GM19467 (cell line): ENCODE data around the gene ELMO1.
A peak's percentile ranks its signal among the peaks of the same experiment; 100 is the strongest.

ENCODE experiments used
- ATAC-seq: cut with Tn5 transposase; IDR thresholded peaks from one replicate; pipeline ENCODE4 v1.9.1; 2021; ENCODE audit warnings: mild to moderate bottlenecking, moderate library complexity; ENCODE audit not compliant: unreplicated experiment

The ELMO1 gene

GRCh38 chr7:36966636-36967035, 482.0 kb downstream of the ELMO1 start:
- ATAC-seq, result no peak

DNA sequence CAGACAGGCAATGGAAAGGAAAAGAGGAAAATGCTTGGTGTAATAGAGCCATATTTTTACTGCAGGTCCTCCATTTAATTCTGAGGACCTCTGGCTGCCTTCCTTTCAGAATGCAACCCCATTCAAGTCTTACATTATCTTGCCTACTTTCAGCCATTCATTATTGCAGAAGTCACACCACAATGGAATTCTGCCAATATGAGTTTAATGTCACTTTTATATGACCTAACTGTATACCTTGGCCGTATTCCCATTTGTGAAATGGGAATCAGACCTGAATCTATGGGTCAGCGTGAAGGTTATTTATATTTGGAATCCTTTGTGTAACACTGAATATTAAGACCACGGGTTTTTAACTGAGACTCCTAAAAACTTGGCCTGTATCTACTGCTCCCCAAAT, 482.6 kb downstream of the ELMO1 start:
- no peak for ATAC-seq

DNA sequence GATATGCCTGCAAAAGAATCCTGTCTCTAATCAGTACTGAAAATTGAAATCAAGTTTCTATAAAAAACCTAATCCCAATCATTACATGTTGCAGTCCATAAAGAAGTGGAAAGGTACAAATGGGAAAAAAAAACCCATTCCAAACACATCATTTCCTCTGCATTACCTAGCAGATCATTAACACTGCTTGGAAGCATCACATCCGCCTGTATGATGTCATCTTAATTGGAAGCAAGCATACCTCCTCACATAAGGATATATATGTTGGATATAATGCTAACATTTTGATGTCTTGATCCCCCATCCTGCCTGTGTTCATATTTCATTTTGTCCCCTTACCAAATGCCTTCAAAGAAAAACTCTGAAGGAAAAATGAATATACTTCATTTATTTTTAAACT, 483.0 kb downstream of the ELMO1 start:
- no peak for ATAC-seq

GRCh38 chr7:36964297-36964696, 484.4 kb downstream of the ELMO1 start:
- no peak for ATAC-seq

GRCh38 chr7:36962367-36962766, 486.3 kb downstream of the ELMO1 start:
- ATAC-seq, result no peak

DNA sequence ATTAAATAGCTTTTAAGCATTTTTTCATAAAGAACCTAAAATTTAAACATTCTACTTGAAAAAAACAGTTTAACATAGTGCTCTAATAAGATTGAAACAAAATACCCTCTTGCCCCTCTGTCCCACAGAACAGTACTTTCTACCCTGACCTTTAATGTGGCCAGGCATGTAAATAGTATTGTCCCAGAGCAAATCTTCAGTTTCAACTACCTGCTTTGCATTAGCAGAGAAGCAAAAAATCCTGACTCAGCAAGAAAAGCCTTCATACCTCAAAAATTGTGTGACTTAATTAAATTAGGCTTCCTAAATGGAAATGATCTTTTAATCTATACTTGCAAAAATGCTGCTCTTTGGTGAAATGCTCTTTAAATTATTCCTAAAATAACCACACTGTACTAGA, 487.0 kb downstream of the ELMO1 start:
- ATAC-seq, result no peak

GRCh38 chr7:36961097-36961496, 487.6 kb downstream of the ELMO1 start:
- no peak for ATAC-seq

DNA sequence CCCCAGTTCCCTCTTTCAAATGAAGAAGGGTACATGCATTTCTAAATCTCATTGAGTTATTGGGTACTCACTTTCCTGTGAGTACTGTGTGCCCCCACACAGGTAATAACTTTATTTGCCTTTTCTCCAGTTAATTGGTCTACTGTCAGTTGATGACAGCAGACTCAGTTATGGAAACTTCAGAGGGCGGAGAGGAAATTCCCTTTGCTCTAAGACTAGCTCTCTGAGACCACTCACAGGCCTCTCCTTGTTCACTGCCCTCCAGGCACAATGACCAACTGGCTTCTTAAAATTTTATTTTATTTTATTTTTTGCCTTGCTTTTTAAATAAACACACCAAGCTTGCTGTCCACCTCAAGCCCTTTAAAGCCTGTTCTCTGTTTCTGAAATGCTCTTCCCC, 488.6 kb downstream of the ELMO1 start:
- ATAC-seq, result no peak

DNA sequence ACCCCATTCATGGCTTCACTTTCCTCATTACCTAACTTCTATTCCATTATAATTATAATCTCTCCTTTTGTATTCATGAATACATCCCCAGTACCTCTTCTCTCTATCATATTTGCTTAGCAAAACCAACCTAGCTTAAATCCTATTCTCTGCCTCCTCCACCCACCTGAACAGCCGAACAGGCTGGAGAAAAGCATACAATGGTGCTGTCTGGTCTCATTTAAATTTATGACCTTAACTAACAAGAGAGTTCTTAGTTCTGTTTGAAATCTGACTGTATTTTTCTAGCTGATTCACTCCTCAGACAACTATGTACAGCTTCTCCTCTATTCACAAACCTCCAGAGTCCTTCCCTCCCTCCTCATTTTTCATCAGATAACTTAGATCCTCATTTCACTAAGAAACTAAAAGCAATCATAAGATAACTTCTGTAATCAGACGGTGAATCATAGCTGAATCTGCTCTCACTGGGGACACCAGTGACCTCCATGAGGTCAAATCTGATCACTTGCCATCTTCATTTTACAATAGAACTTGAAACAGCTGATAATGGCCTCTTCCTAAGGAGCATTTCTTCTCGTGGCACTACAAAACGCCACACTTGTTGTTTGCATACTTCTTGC, 490.4 kb downstream of the ELMO1 start:
- no peak for ATAC-seq

- ATAC-seq, result no peak
Measured at GRCh38 chr7:36957620-36958019, 491.0 kb downstream of the ELMO1 start.

- no peak for ATAC-seq
Measured at GRCh38 chr7:36956814-36957213, 491.9 kb downstream of the ELMO1 start.

DNA sequence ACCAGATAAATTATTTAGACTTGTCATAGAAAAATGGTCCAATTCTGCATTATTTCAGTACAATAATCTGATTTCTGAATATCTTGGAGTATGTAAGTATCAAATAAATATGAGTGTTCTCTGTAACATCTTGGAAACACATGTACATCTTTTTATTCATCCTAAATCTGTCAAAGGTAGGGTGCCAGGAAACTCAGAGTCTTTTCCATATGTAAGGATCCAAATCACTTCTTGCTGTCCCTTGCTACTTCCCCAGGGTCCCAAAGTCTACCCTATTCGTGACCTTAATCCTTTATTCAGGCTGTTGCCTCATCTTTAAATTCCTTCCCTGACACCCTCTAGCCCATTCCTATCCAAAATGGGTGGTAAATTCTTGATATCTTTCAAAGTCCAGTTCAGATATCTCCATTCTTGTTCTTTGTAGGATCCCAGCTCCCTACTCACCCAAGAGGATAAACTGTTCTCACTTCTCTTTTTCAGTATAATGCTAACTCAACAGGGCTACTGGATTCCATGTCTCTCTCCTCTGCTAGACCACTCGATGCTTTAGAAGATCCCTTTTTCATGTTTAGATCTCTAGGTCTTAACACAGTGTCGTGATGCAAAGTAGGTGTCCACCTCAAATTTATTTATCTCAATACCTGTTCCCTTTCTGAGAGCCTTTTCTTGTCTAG, 493.1 kb downstream of the ELMO1 start:
- ATAC-seq, result no peak

DNA sequence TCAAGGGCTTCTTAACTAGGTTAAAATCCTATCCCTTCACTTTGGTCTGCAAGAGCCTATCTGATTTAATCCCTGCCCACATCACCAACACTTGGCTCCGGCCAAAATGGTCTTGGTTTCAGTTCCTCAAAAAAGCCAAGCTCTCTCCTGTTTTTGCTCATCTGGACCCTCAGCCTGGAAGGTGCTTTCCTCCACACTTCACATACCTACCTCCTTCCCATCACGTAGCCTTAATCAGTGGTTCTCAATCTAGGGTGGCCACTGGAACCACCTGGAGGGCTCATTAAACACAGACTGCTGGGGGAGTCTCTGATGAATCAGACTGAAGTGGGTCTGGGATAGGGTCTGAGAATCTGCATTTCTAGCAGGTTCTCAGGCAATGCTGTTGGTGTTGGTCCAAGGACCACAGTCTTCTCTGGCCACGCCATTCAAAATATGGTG, 497.4 kb downstream of the ELMO1 start:
- peak; percentile 80 for ATAC-seq

- no peak for ATAC-seq
Measured at GRCh38 chr7:36949711-36950600, 498.7 kb downstream of the ELMO1 start.

DNA sequence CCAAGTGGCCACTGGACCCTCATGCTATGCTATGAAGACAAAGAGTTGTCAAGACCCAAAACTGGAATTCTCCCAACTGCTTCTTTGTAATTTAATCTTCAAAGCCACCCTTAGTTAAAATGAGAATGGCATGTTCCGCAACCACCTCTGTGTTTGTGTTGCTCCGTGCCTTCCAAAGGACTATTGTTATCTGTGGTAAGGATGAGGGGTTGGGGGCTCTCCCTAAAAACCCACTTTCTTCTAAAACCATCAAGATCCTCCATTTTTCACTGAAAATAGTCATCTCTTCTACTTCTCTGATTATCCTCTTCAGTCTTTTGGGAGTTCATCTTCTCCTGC, 502.3 kb downstream of the ELMO1 start:
- no peak for ATAC-seq

DNA sequence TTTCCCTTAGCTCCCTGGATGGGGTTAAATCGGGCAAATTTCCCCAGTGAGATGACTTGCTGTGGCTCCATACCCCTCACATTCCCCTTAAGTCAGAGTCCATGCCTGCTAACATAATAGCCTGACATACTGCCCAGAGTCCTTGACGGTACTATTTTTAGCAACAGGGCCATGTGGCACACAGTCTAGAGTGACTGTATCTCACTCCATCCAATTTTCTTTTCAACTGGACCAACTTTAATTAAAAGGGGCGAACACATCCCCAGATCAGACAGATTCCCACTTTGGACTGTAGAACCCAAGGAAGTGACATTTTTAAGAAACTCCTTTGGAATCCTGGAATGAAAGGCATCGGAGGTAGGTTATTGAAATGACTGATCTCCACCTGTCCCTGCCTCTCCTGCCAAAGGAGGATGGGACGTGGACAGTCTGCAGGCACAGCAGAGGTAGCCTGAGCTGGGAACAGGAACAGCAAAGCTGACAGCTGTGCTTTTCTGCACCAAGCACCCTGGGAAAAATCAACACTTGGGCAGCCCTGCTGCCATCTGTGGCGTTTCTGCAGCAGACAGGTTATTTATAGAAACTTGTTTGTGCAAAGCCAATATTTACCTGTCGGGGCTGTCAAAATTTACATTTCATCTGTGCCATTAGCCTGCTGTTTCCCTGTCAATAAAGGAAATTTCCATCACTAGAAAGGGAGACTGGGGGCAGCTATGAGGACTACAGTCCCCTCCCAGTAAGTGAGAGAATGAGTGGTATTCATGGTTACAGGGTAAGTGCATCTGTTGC, 502.9 kb downstream of the ELMO1 start:
- no peak for ATAC-seq

GRCh38 chr7:36944838-36945237, 503.8 kb downstream of the ELMO1 start:
- no peak for ATAC-seq

DNA sequence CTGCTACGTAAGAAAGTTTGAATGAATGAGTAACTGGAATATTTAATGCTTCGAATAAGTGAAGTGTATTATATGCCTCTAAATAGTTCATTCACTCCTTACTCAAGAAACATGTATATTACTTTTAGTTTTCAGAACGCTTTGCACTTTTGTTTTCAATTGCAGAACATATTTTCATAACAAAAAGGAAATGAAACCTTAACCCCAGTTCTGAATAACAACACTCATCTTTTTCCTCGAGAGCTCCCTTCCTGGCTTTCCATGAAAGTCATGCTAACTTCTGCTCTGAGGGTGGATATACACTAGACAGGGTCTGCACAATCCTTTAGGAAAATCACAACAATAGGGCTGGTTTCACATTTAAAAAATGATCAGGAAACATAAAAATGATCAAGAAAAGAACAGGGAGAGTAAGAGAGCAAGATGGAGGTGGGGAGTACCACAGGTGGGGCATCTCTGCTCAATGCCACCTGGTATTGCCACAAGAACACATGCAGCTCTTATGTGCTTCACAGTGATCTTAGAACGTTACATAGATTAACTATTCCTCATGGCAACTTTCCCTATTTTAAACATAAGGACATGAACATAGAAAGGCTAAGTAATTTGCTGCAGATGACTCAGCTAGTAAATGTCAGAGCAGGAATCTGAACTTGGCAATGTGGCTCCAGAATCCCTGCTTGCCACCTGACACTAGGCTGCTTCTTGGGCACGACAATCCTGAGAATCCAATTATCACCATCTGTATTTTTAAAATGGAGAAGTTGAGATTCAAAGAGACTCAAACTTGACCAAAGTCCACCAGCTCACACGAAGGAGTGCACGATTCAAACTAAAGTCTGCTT, 504.9 kb downstream of the ELMO1 start:
- no peak for ATAC-seq

DNA sequence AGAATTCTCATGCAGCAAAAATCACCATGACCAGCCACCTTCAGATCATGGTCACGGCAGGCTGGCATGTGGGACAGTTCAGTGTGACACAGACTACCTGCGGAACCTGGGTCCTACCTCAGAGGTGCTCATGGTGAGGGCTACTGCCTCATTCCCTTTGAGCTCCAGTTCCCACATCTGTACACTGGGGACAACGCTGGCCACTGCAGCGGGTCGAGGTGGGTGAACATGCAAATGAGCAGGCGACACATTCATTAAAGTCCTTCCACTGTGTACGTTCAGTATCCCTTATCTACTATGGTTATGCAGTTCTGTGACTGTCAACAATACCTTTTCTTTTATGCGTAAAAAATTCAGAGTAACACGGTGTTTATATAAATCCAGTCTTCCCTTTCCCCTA, 505.7 kb downstream of the ELMO1 start:
- no peak for ATAC-seq

DNA sequence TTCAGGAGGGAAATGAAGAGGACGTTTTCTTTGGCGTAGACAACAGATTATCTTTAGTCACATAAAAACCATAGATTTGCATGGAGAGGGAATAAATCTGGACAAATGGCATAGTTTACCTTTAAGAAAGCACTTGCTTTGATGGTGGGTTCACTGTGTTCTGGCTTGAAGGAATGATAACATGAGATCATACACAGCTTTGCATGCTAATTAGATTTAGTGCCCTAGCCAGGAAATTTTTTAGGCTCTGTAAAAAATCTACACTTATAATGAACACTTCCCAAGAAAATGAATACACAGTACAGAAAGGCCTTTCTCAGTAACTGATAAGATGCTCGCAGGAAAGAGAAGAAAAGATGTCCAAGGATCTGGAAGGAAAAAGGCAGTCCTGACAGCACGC, 506.1 kb downstream of the ELMO1 start:
- no peak for ATAC-seq
